Effector memory CD4-positive, alpha-beta T cell (primary cell): ENCODE measurements around the gene PXK.

Source experiments
- DNase-seq, 3 donors: peaks; one replicate each; pipeline ENCODE4 v3.0.0-alpha.2; 2020
- H3K27ac ChIP-seq: 2 replicates; pipeline ENCODE4 v1.7.0; 2013; ENCODE audit warnings: mild to moderate bottlenecking, low read length, moderate library complexity; ENCODE audit not compliant: insufficient read depth, poor library complexity, severe bottlenecking
- H3K27me3 ChIP-seq: replicated peaks from 2 replicates; pipeline ENCODE4 v1.7.0; 2013; ENCODE audit warnings: mild to moderate bottlenecking, low read length; ENCODE audit not compliant: insufficient read depth, control insufficient read depth, poor library complexity, severe bottlenecking
- H3K36me3 ChIP-seq: 2 replicates; pipeline ENCODE4 v1.7.0; 2013; ENCODE audit warnings: mild to moderate bottlenecking, low read length, moderate library complexity; ENCODE audit not compliant: control insufficient read depth, insufficient read depth
- H3K4me1 ChIP-seq: 2 replicates; pipeline ENCODE4 v1.7.0; 2013; ENCODE audit warnings: low read length, mild to moderate bottlenecking; ENCODE audit not compliant: control insufficient read depth, insufficient read depth, poor library complexity, severe bottlenecking
- H3K4me3 ChIP-seq: 2 replicates; pipeline ENCODE4 v1.7.0; 2013; ENCODE audit warnings: low read length, low read depth, mild to moderate bottlenecking; ENCODE audit not compliant: insufficient read depth, poor library complexity, severe bottlenecking
- H3K9me3 ChIP-seq: 2 replicates; pipeline ENCODE4 v1.7.0; 2013; ENCODE audit warnings: mild to moderate bottlenecking, low read length, moderate library complexity; ENCODE audit not compliant: control insufficient read depth

PXK gene

GRCh38 chr3:58322793-58323192 is 9.9 kb upstream of the PXK start:
- Histone ChIP-seq H3K4me3 (no peak overlapping the region), H3K4me1 (no peaks in the 10 kb centered on the region), H3K27ac (no peak overlapping the region)

DNA sequence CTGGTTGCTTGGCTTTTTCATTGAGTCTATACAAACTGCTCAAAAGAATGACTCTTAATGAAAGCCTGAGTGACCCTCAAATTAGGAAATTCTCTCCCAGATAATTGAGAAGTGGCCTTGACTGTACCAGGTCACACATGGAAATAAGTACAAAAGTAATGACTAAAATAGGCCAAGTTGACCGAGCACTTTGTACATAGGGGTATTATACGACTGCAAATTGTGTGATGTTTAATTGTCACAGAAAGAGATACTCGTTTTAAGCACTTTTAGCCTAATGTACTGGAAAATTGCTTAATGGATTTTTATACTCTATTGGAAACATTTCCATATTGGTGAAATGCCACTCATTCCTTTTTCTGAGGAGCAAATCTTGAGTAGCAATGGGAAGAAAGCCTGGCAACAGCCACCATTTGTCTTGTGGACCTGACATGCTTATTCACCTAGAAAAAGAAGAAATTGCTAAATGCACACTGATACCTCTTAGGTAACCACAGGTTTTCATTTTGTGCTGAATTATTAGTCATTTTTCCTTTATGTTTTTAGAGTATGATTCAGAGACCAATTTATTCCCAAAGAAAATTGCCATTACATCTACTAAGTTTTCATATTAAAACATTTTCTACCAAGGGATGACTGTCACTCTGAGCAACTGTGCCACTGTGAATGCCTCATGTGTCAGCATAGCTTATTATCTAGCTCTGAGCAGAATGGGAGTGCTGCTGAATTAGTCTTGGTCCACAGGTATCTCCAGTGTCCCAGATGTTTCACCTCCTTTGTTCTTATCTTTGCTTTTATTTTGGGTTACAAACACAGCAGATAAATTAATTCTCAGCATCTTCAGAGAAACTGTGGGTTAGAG is 8.9 kb upstream of the PXK start:
- H3K4me3 ChIP-seq, result no peak overlapping the region
- H3K27me3 ChIP-seq, result no peaks in the 10 kb centered on the region
- DNase-seq, result no peak
- H3K36me3 ChIP-seq, result no peaks in the 10 kb centered on the region
- H3K9me3 ChIP-seq, result no peaks in the 10 kb centered on the region
- H3K27ac ChIP-seq, result peak overlapping the region; percentile 32
- H3K4me1 ChIP-seq, result no peaks in the 10 kb centered on the region

More at GRCh38 chr3:58322793-58323192, 9.9 kb upstream of the PXK start:
- DNase-seq, result no peak
- Histone ChIP-seq H3K36me3 (peaks cover 7% of the 10 kb centered on the region), H3K27me3 (no peaks in the 10 kb centered on the region), H3K9me3 (no peaks in the 10 kb centered on the region)

DNA sequence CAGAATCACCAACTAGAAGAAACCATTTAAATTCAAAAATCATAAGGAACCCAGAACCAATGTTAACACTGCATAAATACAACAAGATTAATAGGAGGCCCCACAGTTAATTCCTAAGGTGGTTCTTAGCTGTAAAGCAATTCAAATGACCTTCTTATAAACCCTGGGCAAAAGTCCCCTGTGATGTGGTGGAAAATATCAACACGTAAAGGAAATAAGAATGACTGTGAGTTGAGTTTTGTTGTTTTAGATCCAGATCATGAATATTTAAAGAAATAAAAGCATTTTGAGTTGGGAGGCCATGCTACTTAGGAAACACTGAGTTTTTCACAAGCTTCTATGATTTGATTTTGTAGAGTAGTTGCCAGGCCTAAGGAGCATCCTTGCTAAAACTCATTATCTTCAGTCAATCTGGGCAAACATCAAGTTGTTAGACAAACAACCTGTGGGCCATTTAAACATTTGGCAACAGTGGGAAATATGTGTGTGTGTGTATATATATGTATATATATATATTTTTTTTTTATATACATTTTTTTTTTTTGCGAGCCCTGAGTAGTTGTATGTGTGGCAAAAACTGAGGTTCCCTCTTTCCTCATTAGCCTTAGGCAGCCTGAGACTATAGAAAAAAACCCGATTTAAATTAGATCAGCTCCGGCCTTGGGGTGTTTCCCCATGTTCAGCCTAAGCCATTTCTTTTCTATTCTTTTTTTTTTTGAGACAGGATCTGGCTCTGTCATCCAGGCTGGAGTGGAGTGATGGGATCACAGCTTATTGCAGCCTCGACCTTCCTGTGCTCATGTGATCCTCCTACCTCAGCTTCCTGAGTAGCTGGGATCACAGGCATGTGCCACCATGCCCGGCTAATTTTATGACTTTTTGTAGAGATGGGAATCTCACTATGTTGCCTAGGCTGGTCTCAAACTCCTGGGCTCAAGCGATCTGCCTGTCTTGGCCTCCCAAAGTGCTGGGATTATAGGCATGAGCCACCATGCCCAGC is 8.0 kb upstream of the PXK start:
- Histone ChIP-seq H3K27me3 (no peaks in the 10 kb centered on the region), H3K9me3 (no peaks in the 10 kb centered on the region), H3K4me1 (no peaks in the 10 kb centered on the region), H3K36me3 (no peaks in the 10 kb centered on the region), H3K4me3 (no peak overlapping the region), H3K27ac (peak overlapping the region; percentile 32)
- DNase-seq, result no peak

GRCh38 chr3:58325525-58325992 is 7.1 kb upstream of the PXK start:
- Histone ChIP-seq H3K27ac (no peak overlapping the region), H3K4me3 (no peak overlapping the region), H3K4me1 (no peaks in the 10 kb centered on the region), H3K36me3 (no peaks in the 10 kb centered on the region), H3K27me3 (no peaks in the 10 kb centered on the region), H3K9me3 (no peaks in the 10 kb centered on the region)
- DNase-seq, result no peak

DNA sequence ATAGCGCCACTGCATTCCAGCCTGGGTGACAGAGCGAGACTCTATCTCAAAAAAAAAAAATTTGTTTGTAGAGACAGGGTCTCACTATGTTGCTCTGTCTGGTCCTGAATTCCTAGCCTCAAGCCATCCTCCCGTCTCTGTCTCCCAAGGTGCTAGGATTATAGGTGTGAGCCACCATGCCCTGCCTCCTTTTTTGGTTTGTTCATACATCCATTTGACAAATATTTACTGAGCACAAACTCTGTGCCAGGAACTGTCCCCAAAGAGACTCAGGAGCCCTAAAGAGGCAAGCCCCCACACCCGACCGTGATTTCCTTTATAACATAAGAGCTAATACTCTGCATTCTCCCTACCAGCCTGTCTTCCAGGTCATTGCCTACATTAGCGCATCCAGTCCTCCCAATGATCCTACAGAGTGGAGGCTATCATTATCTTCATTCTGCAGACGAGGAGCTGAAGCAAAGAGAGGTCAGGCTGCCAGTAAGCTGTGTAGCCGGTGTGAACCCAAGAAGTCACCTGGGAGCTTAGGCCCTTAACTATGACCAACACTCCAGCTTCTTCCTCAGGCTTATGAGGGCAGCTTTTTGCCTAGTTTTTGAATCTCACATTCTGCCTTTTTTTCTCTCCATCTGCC is 6.3 kb upstream of the PXK start:
- Histone ChIP-seq H3K9me3 (no peaks in the 10 kb centered on the region), H3K36me3 (no peaks in the 10 kb centered on the region), H3K4me3 (no peak overlapping the region), H3K4me1 (no peaks in the 10 kb centered on the region), H3K27me3 (no peaks in the 10 kb centered on the region), H3K27ac (no peak overlapping the region)
- DNase-seq, result no peak

DNA sequence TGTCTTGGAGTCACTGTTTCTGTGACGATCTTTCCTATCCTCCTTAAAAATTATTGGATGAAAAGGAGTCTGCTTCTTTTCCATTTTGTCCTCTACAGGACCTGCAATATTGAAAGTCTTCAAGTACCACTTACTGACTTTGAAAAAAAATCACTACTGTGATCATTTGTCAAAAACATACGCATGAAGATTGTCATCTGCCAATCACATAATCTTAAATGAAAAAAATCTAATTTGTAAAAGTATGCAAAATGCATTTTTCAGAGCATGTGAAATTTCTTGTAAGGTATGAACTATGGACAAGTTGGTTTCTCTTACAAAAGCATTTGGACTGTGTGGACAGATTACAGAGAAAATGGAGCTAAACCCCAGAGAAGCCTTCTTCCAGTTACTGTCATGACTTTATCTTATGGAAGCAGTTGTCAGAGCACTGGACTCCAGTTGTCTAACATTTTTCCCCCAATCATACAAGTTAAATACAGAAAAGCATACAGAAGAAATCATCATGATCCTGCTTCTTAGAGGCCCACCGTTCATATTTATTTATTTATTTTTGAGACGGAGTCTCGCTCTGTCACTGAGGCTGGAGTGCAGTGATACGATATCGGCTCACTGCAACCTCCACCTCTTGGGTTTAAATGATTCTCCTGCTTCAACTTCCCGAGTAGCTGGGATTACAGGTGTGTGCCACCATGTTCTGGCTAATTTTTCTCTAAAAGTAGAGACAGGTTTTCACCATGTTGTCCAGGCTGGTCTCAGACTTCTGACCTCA is 3.4 kb upstream of the PXK start:
- no peaks in the 10 kb centered on the region for H3K9me3 ChIP-seq
- no peaks in the 10 kb centered on the region for H3K27me3 ChIP-seq
- no peaks in the 10 kb centered on the region for H3K36me3 ChIP-seq
- no peak for DNase-seq
- no peak overlapping the region for H3K27ac ChIP-seq
- peaks cover 5% of the 10 kb centered on the region for H3K4me1 ChIP-seq
- no peak overlapping the region for H3K4me3 ChIP-seq

DNA sequence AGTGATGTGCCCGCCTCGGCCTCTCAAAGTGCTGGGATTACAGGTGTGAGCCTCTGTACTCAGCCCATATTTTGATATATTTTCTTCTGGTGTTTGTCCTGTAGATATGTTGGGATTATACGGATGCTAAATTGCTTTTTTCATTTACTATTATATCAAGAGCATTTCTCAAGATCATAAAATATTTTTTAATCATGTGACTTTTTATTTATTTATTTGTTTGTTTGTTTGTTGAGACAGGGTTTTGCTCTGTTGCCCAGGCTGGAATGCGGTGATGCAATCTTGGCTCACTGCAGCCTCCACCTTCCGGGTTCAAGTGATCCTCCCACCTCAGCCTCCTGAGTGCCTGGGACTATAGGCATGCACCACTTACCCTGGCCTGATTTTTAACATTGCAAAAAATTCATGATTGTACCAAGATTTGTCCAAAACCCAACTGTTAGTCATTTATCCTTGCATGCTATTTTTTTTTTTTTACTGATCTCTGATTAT is 2.7 kb upstream of the PXK start:
- H3K27me3 ChIP-seq, result no peaks in the 10 kb centered on the region
- no peaks in the 10 kb centered on the region for H3K9me3 ChIP-seq
- DNase-seq, result no peak
- no peaks in the 10 kb centered on the region for H3K36me3 ChIP-seq
- H3K27ac ChIP-seq, result no peak overlapping the region
- no peak overlapping the region for H3K4me3 ChIP-seq
- peaks cover 5% of the 10 kb centered on the region for H3K4me1 ChIP-seq

GRCh38 chr3:58331593-58332152 is 1.0 kb upstream of the PXK start:
- H3K4me3 ChIP-seq, result no peak overlapping the region
- peaks cover 5% of the 10 kb centered on the region for H3K4me1 ChIP-seq

More at GRCh38 chr3:58331593-58332152, 1.0 kb upstream of the PXK start:
- Histone ChIP-seq H3K27me3 (no peaks in the 10 kb centered on the region), H3K9me3 (no peaks in the 10 kb centered on the region), H3K36me3 (no peaks in the 10 kb centered on the region), H3K27ac (no peak overlapping the region)
- DNase-seq, result no peak
